Gastrocnemius medialis (tissue), 4 donors: Measurements from ENCODE around the gene PPEF1. TPM values are rescaled to one million over a fixed set of nuclear protein-coding genes. Genes with fewer than 3 reads are reported as not detected.

Source experiments
- ATAC-seq, 2 donors: fragments of 150-250 bp; one replicate each; pipeline ENCODE4 v1.9.1; 2016
- DNase-seq, 2 donors: peaks; one replicate each; pipeline ENCODE4 v3.0.0-alpha.2; 2019
- H3K27ac ChIP-seq, 4 donors: fragments of 200-600 bp; sonication (generic); 1 replicate in 1 of 4; 2 replicates in 3 of 4; pipeline ENCODE4 v1.5.1; 2016 to 2018; ENCODE audit warnings: mild to moderate bottlenecking in 2 of 4, moderate library complexity in 1 of 4
- H3K27me3 ChIP-seq, 3 donors: fragments of 200-600 bp; sonication (generic) in 2 of 3; 1 replicate in 1 of 3; 2 replicates in 2 of 3; pipeline versions ENCODE4 v1.5.1 to v1.6.0; 2016 to 2019; ENCODE audit warnings: mild to moderate bottlenecking in 1 of 3, moderate library complexity in 1 of 3
- H3K36me3 ChIP-seq, 2 donors: fragments of 200-600 bp; sonication (generic) in 1 of 2; one replicate each; pipeline ENCODE4 v1.5.1; 2017 to 2018
- H3K4me1 ChIP-seq, 2 donors: fragments of 200-600 bp; sonication (generic) in 1 of 2; one replicate each; pipeline ENCODE4 v1.5.1; 2016 to 2017; ENCODE audit warnings: mild to moderate bottlenecking in 2 of 2
- H3K4me3 ChIP-seq, 4 donors: fragments of 200-600 bp; sonication (generic) in 3 of 4; 1 replicate in 1 of 4; 2 replicates in 3 of 4; pipeline ENCODE4 v1.5.1; 2016 to 2019; ENCODE audit warnings: mild to moderate bottlenecking in 2 of 4
- H3K9me3 ChIP-seq, 3 donors: fragments of 200-600 bp; sonication (generic) in 2 of 3; 1 replicate in 1 of 3; 2 replicates in 2 of 3; pipeline ENCODE4 v1.5.1; 2016 to 2019
- POLR2A ChIP-seq, 2 donors: fragments of 450-650 bp; IDR thresholded peaks; one replicate each; pipeline ENCODE4 v1.6.1; 2017; ENCODE audit warnings: antibody characterized with exemption in 2 of 2, mild to moderate bottlenecking in 2 of 2, moderate library complexity in 2 of 2
- in situ Hi-C, 4 donors: fragments of 200-750 bp; cut with MboI; loops; one replicate each; pipeline versions ENCODE4 v1.15.0 to v1.8.0; 2017; ENCODE audit warnings: low sequenced_read_pairs in 4 of 4
- intact Hi-C: fragments of 100-400 bp; cut with DNase I; formaldehyde crosslinking; loops from one replicate; pipeline ENCODE4 v1.15.1; 2023; ENCODE audit warnings: low total_unique reads
- total RNA-seq, 4 donors: library from RNA; depleted of rRNA; stranded (reverse); fragments of >200 nt; gene quantifications; one replicate each; pipeline versions ENCODE4 v1.1.0 to v1.2.3, GENCODE V29; 2016
- TF ChIP-seq, protein P1 (sequence below), 5 experiments: fragments of 450-650 bp in 3 of 5; fragments of 200-600 bp in 2 of 5; sonication (generic) in 2 of 5; IDR thresholded peaks in 4 of 5; conservative IDR thresholded peaks in 1 of 5; 1 replicate in 4 of 5; 2 replicates in 1 of 5; pipeline ENCODE4 v1.5.1; 2016 to 2019; ENCODE audit warnings: antibody characterized with exemption in 5 of 5, mild to moderate bottlenecking in 3 of 5, moderate library complexity in 3 of 5

The PPEF1 gene
- total RNA-seq, 4 donors from 2014 or later = 1.8 TPM; not detected in 3

DNA sequence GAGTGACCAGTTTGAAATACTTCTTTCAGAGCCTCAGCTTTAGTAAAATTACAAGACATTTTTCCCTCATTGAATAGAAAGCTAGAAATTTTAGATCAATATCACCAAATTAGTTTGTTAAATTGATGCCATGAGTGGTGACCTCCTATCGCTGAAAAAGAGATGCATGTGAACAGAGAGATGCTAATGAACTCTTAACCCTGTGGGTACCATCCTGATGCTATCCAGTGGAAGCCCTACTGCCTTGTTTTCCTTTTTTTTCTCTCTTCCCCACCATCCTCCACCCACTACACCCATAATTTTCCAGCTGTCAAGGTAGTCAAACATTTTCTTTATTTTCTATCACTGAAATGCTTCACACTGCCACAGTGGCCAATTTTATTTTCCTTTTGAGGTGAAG is 61.9 kb downstream of the PPEF1 start:
- ATAC-seq (no peak), DNase-seq (no peak)
- TF ChIP-seq, protein P1, sequence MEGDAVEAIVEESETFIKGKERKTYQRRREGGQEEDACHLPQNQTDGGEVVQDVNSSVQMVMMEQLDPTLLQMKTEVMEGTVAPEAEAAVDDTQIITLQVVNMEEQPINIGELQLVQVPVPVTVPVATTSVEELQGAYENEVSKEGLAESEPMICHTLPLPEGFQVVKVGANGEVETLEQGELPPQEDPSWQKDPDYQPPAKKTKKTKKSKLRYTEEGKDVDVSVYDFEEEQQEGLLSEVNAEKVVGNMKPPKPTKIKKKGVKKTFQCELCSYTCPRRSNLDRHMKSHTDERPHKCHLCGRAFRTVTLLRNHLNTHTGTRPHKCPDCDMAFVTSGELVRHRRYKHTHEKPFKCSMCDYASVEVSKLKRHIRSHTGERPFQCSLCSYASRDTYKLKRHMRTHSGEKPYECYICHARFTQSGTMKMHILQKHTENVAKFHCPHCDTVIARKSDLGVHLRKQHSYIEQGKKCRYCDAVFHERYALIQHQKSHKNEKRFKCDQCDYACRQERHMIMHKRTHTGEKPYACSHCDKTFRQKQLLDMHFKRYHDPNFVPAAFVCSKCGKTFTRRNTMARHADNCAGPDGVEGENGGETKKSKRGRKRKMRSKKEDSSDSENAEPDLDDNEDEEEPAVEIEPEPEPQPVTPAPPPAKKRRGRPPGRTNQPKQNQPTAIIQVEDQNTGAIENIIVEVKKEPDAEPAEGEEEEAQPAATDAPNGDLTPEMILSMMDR (IDR thresholded peaks at IDR 0.05 in 4 of 5, conservative IDR thresholded peaks at IDR 0.05 in 1 of 5) = no peak
- H3K4me1 ChIP-seq = no peaks in the 10 kb centered on the region
- H3K4me3 ChIP-seq = no peak overlapping the region
- no peaks in the 10 kb centered on the region for H3K36me3 ChIP-seq
- in situ Hi-C loops (loop anchor here in 1 of 4 donors (25.0 kb wide), 1 partner anchor 93 kb away; no protein-coding TSS in a partner anchor), intact Hi-C loops (no loop called here)
- H3K27me3 ChIP-seq = no peaks in the 10 kb centered on the region
- H3K9me3 ChIP-seq = peaks cover 0 to 7% (median 0%) of the 10 kb centered on the region in 3 donors
- no peak overlapping the region for H3K27ac ChIP-seq

DNA sequence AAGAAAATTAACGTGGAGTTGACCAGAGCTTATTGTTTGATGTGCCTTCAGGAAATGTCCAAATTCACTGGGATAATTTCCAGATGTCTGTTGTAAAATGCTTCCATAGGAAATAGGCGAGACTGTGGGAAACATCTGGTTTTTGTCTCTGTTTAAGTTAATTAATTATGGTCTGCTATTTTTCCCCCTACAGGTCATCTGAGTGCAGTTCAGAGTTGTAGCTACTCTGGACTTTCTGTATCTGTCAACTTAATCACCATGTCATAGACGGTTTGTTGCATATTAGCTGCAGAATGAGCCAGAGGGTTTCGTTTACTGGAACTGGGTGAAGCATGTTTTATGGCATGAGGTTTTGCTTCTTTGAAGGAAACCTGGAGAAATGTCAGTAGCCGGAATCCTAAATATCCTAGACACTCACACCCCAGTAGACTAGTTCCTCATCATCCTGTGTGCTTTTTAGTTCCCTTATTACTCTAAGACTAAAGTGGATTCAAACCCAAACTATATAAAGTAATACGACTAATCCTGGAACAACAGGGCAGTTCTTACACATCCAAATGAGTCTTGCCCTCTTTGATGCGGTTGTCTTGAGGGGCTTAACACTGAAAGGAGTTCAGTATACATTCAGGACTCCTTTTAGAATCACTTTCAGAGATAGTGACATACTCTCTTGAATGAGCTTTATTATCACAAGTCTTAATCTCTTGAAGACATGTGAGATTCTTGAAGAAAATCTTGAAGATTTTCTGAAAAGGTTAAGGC is 62.5 kb downstream of the PPEF1 start:
- ATAC-seq (no peak), DNase-seq (no peak)
- peaks cover 0 to 7% (median 0%) of the 10 kb centered on the region in 3 donors for H3K9me3 ChIP-seq
- intact Hi-C loops = no loop called here
- H3K27me3 ChIP-seq = no peaks in the 10 kb centered on the region
- H3K36me3 ChIP-seq = no peaks in the 10 kb centered on the region
- no peaks in the 10 kb centered on the region for H3K4me1 ChIP-seq
- H3K27ac ChIP-seq = no peak overlapping the region
- in situ Hi-C loops = loop anchor here in 1 of 4 donors (25.0 kb wide), 1 partner anchor 92 kb away; no protein-coding TSS in a partner anchor
- no peak overlapping the region for H3K4me3 ChIP-seq
- no peak for TF ChIP-seq POLR2A (IDR thresholded peaks at IDR 0.05)
- TF ChIP-seq, protein P1 (IDR thresholded peaks at IDR 0.05 in 4 of 5, conservative IDR thresholded peaks at IDR 0.05 in 1 of 5) = no peak

DNA sequence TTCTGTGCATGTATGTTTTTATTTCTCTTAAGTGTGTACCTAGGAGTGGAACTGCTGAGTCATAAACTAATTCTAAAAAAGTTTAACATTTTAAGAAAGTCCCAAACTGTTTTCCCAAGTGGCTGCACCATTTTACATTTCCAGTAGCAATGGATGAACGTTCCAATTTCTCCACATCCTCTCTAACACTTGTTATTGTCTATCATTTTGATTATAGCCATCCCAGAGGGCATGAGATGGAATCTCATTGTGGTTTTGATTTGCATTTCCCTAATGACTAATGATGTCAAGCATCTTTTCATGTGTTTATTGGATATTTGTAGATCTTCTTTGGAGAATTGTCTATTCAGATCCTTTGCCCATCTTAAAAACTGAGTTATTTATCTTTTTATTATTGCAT is 82.5 kb downstream of the PPEF1 start:
- intact Hi-C loops = no loop called here
- ATAC-seq (no peak), DNase-seq (no peak)
- H3K36me3 ChIP-seq = no peaks in the 10 kb centered on the region
- in situ Hi-C loops = no loop called here
- no peak for TF ChIP-seq POLR2A (IDR thresholded peaks at IDR 0.05)
- TF ChIP-seq, protein P1 (IDR thresholded peaks at IDR 0.05 in 4 of 5, conservative IDR thresholded peaks at IDR 0.05 in 1 of 5) = no peak
- H3K9me3 ChIP-seq = no peaks in the 10 kb centered on the region
- H3K27ac ChIP-seq = no peak overlapping the region
- H3K4me3 ChIP-seq = no peak overlapping the region
- no peaks in the 10 kb centered on the region for H3K4me1 ChIP-seq
- no peaks in the 10 kb centered on the region for H3K27me3 ChIP-seq

DNA sequence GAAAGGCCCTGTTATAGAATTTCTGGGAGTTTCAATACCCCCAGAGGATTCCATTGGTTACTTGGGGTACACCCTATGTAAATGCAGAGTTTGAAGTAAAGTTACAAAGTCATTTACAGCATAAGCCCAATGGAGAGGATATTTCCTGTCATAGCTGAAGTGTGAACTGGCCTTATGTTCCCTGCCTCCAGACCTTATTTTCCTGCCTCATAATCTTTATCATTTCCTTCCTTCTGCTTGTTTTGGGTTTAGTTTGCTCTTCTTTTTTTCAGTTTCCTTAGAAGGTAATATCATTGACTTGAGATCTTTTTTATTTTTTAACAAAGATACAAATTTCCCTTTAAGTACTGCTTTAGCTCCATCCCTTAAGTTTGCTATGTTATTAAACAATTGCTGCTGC is 85.4 kb downstream of the PPEF1 start:
- no peak overlapping the region for H3K4me3 ChIP-seq
- no peaks in the 10 kb centered on the region for H3K36me3 ChIP-seq
- intact Hi-C loops = no loop called here
- no peak for DNase-seq
- no peak for ATAC-seq
- H3K27ac ChIP-seq = no peak overlapping the region
- H3K9me3 ChIP-seq = no peaks in the 10 kb centered on the region
- TF ChIP-seq POLR2A (IDR thresholded peaks at IDR 0.05) = no peak
- TF ChIP-seq, protein P1 (IDR thresholded peaks at IDR 0.05 in 4 of 5, conservative IDR thresholded peaks at IDR 0.05 in 1 of 5) = no peak
- H3K27me3 ChIP-seq = no peaks in the 10 kb centered on the region
- H3K4me1 ChIP-seq = no peaks in the 10 kb centered on the region
- in situ Hi-C loops = no loop called here
